GM19328 (cell line): ENCODE data around the gene RIMS3.
"Not testable (repeated sequence)": the region's sequence is repeated elsewhere in the genome, so short reads cannot be mapped to it uniquely, and the experiment has no call there.

Experiments used
- ATAC-seq: cut with Tn5 transposase; IDR thresholded peaks from one replicate; pipeline ENCODE4 v1.9.1; 2021; ENCODE audit warnings: mild to moderate bottlenecking, moderate library complexity; ENCODE audit not compliant: unreplicated experiment

Gene RIMS3

GRCh38 chr1:40595623-40596022 is 69.9 kb downstream of the RIMS3 start:
- ATAC-seq = no peak

- no peak for ATAC-seq
These were observed 71.3 kb downstream of the RIMS3 start for GRCh38 chr1:40594187-40594531.

- ATAC-seq = no peak
These were observed 71.9 kb downstream of the RIMS3 start for GRCh38 chr1:40593449-40594186.

- ATAC-seq = no peak
These were observed 73.2 kb downstream of the RIMS3 start for GRCh38 chr1:40592107-40592803.

- ATAC-seq = no peak
These were observed 76.9 kb downstream of the RIMS3 start for GRCh38 chr1:40588586-40588985.

- ATAC-seq = no peak
These were observed 81.5 kb downstream of the RIMS3 start for GRCh38 chr1:40583980-40584379.

- ATAC-seq = no peak
These were observed 83.4 kb downstream of the RIMS3 start for GRCh38 chr1:40582116-40582515.

- ATAC-seq = no peak
These were observed 90.1 kb downstream of the RIMS3 start for GRCh38 chr1:40575336-40575735.

GRCh38 chr1:40574805-40575204 is 90.7 kb downstream of the RIMS3 start:
- not testable (repeated sequence) for ATAC-seq
